Coronary artery (tissue), 2 donors: Measurements from ENCODE around the gene MPP4.
A peak's percentile ranks its signal among the peaks of the same experiment; 100 is the strongest.

Experiments used
- DNase-seq: peaks from one replicate; pipeline ENCODE4 v3.0.0-alpha.2; 2017; ENCODE audit warnings: low spot score
- H3K27ac ChIP-seq, 2 donors: fragments of 200-600 bp; sonication (generic); one replicate each; pipeline ENCODE4 v1.5.1; 2016 to 2019
- H3K4me3 ChIP-seq: fragments of 200-600 bp; sonication (generic); 2 replicates; pipeline ENCODE4 v1.5.1; 2016; ENCODE audit warnings: mild to moderate bottlenecking, moderate library complexity
- TF ChIP-seq, protein P1 (sequence below): fragments of 200-600 bp; sonication (generic); IDR thresholded peaks from one replicate; pipeline ENCODE4 v1.5.1; 2019; ENCODE audit warnings: antibody characterized with exemption

Gene MPP4

DNA sequence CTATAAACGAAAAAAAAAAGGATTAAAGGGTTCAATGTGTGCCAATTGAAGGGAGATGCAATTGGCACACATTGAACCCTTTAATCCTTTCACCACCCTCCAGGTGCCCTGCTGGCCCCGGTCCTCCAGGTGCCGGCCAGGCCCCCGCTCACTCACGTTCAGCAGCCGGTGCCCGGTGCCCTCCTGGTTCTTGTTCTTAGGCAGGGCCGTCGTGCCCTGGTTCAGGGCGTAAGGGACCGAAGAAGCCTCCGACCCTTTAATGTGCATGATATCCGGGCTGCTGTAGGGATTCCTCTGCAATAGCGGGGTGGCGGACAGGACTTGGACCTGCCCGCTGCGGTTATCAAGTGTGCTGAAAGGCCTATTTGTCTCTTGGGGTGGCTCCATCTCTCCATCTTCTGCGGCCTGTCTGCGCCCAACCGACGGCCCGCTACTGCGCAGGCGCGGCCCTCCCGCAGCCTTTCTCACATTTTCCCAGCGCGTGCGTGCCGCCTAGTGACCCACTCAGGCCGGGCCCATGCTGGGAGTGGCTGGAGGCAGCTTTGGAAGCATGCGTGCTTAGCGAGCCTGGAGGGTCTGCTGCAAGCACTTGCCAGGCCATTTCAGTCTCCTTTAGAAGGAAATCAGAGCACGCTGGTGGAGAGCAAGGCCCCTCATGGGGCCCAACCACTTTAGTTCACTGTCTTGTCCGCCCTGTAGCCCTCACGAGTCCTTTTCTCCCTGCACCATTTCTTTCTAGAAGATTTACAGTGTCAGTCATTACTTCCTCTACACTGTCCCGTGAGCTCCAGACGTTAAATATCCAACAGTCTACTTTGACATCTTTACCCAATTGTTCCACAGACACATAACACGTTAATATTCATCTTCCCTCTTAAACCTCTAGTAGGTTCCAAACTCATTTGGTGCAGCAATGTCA, 79.4 kb downstream of the MPP4 start:
- TF ChIP-seq, protein P1, sequence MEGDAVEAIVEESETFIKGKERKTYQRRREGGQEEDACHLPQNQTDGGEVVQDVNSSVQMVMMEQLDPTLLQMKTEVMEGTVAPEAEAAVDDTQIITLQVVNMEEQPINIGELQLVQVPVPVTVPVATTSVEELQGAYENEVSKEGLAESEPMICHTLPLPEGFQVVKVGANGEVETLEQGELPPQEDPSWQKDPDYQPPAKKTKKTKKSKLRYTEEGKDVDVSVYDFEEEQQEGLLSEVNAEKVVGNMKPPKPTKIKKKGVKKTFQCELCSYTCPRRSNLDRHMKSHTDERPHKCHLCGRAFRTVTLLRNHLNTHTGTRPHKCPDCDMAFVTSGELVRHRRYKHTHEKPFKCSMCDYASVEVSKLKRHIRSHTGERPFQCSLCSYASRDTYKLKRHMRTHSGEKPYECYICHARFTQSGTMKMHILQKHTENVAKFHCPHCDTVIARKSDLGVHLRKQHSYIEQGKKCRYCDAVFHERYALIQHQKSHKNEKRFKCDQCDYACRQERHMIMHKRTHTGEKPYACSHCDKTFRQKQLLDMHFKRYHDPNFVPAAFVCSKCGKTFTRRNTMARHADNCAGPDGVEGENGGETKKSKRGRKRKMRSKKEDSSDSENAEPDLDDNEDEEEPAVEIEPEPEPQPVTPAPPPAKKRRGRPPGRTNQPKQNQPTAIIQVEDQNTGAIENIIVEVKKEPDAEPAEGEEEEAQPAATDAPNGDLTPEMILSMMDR: no peak

GRCh38 chr2:201608021-201608420, 90.4 kb downstream of the MPP4 start:
- DNase-seq: no peak
- no peak overlapping the region for H3K4me3 ChIP-seq
- TF ChIP-seq, protein P1: no peak
- H3K27ac ChIP-seq: no peak overlapping the region

More for the DNA sequence above, 79.4 kb downstream of the MPP4 start:
- peak; percentile 75 for DNase-seq
- Histone ChIP-seq H3K27ac (no peak overlapping the region), H3K4me3 (peak overlapping the region; percentile 64)

DNA sequence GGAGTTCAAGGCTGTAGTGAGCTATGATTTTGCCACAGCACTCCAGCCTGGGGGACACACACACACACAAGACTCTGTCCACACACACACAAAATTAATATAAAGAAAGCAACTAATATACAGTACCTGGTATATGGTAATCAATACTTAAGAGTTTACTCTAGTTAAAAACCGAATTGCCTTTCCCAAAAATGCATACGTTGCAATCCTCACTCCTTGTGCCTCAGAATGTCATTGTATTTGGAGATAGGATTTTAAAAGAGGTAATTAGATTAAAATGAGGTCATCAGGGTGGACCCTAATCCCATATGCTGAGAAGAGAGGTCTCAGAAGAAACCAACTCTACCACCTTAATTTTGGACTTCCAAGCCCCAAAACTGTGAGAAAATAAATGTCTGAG, 90.9 kb downstream of the MPP4 start:
- DNase-seq: no peak
- TF ChIP-seq, protein P1: no peak
- Histone ChIP-seq H3K4me3 (no peak overlapping the region), H3K27ac (no peak overlapping the region)

DNA sequence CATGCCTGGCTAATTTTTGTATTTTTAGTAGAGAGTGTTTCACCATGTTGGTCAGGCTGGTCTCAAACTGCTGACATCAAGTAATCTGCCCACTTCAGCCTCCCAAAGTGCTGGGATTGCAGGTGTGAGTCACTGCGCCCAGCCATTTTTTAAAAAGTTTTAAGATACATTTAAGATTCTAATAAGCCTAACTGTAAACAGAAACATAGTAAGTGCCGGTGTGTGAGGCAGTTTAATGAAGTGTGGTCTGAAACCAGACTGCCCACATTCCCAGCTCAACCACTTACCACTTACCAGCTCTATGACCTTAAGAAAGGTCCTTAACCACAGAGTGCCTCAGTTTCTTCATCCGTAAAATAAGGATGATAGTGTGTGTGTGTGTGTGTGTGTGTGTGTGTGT, 97.5 kb downstream of the MPP4 start:
- H3K4me3 ChIP-seq: no peak overlapping the region
- TF ChIP-seq, protein P1: no peak
- no peak for DNase-seq
- no peak overlapping the region for H3K27ac ChIP-seq

DNA sequence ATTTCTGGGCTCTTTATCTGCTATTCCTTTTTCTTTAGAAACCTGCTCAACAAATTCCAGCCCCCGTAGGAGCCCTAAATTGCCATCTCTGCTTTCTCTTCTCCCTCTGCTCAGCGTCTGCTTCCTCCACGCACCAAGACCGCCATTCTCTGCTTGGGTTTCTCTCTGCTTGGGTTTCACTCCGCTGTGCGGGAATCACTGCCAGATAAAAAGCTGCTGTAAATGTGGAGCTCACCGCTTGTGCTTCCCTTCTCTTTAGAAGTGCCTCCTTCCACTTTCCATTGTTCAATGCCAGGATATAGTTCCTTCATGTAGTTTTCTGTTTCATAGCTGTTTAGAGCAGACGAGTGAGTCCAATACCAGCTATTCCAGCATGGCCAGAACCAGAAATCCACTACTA, 101.0 kb downstream of the MPP4 start:
- DNase-seq: no peak
- no peak overlapping the region for H3K27ac ChIP-seq
- TF ChIP-seq, protein P1: no peak
- no peak overlapping the region for H3K4me3 ChIP-seq
